ENCODE measurements around the gene SERINC3.

DNA sequence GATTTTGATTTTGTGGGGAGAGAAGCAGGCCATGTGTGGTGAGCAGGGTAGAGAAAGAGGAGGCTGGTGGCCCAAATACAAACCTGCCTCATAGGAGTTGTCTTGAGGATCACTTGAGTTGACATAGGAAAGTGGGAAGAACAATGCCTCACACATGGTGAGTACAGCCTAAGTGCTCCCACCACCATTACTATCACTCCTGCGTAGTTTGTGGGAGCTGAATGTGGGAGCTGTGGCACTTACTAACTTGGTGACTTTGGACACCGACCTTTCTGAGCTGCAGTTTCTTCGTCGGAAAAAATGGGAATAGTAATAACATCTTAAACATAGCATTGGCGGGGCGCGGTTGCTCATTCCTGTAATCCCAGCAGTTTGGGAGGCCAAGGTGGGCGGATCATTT lies 25.5 kb upstream of the SERINC3 start:
- TF ChIP-seq, protein P1, sequence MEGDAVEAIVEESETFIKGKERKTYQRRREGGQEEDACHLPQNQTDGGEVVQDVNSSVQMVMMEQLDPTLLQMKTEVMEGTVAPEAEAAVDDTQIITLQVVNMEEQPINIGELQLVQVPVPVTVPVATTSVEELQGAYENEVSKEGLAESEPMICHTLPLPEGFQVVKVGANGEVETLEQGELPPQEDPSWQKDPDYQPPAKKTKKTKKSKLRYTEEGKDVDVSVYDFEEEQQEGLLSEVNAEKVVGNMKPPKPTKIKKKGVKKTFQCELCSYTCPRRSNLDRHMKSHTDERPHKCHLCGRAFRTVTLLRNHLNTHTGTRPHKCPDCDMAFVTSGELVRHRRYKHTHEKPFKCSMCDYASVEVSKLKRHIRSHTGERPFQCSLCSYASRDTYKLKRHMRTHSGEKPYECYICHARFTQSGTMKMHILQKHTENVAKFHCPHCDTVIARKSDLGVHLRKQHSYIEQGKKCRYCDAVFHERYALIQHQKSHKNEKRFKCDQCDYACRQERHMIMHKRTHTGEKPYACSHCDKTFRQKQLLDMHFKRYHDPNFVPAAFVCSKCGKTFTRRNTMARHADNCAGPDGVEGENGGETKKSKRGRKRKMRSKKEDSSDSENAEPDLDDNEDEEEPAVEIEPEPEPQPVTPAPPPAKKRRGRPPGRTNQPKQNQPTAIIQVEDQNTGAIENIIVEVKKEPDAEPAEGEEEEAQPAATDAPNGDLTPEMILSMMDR (IDR thresholded peaks at IDR 0.05) = no peak
- TF ChIP-seq POLR2A (IDR thresholded peaks at IDR 0.05) (no peak), POLR2AphosphoS5 (IDR thresholded peaks at IDR 0.05) (no peak)

Data from breast epithelium (tissue), 3 donors.